Measurements from ENCODE around the gene TDRD3. TPM values are rescaled to one million over a fixed set of nuclear protein-coding genes. Genes with fewer than 3 reads are reported as not detected.
"Not testable (repeated sequence)": the region's sequence is repeated elsewhere in the genome, so short reads cannot be mapped to it uniquely, and the experiment has no call there.

The TDRD3 gene
- 34.4 TPM for polyA plus RNA-seq (ENCODE audit: insufficient read length)

DNA sequence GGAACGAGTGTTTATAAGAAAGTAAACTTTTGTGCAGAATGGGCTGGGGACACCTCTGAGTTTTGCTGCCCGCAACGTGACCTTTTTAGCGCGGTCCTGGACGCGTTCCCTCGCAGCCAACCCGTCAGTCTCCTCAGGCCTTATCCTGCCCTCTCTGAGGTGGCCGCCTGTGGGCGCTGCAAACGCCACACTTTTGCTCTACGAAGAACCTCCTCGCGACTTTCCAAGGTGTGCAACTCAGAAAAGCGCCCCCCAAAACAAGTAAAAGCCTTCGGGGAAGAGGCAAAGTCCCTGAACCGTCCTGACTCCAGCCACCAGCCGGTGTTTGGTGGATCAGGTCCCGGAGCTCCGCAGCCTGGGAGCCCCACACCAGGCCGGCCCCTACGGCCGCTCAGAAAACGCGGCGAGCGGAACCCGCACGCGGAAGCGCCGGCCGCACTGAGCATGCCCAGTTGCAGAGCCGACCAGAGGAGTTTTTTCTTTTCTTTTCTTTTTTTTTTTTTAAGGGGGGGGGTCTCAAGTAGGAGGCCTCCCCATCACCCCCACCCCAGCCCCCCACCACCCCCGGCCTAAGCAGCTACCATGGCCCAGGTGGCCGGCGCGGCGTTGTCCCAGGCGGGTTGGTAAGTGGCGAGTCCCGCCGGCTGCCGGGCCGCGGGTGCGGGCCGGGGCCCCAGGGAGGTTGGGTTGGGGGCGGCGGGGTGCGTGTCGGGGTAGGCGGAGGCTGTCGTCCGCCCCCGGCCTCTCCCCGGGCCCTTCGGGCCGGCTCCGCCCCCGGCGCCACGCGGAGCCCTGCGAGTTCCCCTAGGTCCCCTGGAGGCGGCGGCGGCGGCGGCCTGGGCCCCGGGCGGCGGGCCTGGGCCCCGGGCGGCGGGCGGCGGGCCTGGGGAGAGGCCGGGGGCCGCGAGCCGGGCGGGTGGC lies at the start of gene TDRD3:
Gene TDRD3, plus strand, starts transcription at position 438 of the 921 bp plus-strand sequence. Its CDS starts 145 bp downstream, at position 583.
- peak; percentile 75 for DNase-seq (ENCODE audit: low read depth)

- no peak for DNase-seq (ENCODE audit: low read depth)
Measured at GRCh38 chr13:60347690-60348089, 49.3 kb upstream of the TDRD3 start.

DNA sequence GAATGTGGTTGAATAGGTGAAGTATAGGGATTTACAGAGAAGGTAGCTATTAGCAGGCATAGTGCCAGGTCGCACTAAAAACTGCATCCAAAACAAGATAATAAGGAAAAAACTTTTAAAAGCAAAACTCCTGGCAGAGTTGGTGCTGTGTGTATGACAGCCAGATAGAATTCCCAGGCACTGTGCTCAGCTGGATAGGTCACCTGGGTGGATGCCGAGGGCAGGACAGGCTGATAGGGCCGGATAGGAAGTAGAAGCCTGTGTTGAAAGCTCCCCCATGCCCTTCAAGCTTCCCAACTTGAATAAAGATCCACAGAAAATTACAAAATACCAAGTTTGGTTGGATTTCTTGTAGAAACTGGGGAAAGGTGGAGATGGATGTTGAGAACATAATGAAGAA lies 48.9 kb upstream of the TDRD3 start:
- DNase-seq (ENCODE audit: low read depth) = no peak

DNA sequence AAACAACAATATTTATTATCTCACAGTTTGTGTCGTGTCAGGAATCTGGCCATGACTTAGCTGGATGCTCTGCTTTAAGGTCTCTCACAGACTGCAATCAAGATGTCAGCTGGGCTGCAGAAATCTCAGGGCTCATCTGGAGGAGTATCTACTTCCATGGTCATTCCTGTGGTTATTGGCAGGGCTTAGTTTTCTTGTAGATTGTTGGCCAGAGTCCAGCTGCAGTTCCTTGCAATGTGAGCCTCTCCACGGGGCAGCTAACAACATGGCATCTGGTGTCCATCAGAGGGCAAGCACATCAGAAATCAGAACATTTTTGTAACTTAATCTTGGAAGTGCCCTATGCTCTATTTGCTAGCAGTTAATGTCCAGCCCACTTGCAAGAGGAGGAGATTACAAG lies 45.7 kb upstream of the TDRD3 start:
- DNase-seq (ENCODE audit: low read depth) = no peak

DNA sequence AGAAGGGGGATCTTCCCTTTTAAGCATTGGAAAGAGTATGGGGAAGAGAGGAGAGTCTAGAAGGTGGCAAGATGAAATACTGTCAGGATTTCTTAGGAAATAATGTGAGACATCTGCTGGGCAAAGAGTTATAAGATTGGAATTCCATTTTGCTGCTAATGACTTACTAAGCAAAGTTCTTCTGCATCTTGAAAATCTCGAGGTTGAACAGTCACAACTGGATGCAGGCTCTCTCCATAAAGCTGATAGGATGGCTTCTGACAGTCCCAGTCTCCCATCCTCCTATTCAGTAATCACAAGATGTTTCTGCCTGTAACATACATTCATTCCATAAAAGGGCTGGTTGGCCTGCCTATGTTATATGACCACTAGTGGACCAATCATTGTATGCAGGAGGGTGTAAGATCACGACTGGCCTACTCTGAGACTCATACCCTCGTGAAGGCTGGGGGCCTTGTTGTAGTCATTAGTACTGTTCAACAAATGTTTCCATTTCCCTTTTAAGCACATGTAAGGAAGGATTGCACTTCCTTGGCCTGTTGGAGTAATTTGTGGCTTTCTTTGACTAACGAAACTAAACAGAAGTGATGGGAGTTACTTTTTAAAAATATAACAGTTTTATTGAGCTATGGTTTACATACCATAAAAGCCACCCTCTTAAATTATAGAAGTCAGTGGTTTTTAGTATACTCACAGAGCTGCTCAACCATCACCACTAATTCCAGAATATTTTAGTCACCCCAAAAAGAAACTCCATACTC lies 45.0 kb upstream of the TDRD3 start:
- DNase-seq (ENCODE audit: low read depth) = no peak

DNA sequence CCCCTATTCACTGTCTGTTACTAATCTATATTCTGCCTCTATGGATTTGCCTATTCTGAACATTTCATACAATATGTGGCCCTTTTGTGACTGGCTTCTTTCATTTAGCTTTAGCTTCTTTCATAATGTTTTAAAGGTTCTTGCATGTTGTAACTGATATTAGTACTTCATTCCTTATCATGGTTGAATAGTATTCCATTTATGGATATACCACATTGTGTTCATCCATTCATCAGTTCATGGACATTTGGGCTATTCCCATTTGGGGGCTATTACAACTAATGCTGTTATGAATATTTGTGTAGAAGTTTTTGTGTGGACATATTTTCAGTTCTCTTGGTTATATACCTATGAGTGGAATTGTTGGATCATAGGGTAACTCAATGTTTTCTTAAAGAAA lies 44.4 kb upstream of the TDRD3 start:
- DNase-seq (ENCODE audit: low read depth) = no peak

DNA sequence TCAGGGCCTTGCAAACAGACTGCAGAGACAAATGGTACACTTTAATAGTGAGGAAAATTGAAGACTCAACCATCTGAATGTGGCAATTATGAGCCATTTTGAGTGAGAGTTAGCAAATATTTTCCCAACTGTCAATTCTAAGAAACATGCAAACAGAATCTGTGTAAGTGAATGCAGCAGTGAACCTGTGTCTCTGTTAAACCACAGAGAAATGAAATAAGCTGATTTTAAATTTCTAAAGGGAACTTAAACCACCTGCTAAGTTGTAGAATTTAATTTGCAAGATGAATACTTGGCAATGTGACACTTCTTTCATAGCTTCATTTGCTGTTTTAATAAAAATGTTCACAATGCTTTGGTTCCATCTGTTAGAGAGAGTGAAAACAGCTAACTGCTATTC lies 42.0 kb upstream of the TDRD3 start:
- no peak for DNase-seq (ENCODE audit: low read depth)

GRCh38 chr13:60356970-60357369 lies 40.0 kb upstream of the TDRD3 start:
- DNase-seq (ENCODE audit: low read depth) = no peak

DNA sequence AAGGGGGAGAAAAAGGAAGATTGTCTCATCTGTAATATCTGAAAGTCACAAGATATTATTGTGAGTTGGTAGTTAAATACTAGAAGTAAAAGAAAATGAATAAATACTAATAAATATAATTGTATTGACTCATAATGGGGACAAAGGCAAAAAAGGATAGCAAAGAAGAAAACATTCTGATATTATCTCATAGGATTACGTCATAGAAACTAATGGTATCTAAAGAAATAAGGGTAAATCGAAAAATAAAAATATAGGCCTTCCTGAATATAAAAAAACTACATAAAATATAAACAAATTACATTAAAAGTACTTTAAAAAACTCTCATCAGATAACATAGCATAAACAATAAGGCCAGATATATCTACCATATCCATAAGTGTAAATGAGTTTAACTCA lies 38.6 kb upstream of the TDRD3 start:
- DNase-seq (ENCODE audit: low read depth) = no peak

DNA sequence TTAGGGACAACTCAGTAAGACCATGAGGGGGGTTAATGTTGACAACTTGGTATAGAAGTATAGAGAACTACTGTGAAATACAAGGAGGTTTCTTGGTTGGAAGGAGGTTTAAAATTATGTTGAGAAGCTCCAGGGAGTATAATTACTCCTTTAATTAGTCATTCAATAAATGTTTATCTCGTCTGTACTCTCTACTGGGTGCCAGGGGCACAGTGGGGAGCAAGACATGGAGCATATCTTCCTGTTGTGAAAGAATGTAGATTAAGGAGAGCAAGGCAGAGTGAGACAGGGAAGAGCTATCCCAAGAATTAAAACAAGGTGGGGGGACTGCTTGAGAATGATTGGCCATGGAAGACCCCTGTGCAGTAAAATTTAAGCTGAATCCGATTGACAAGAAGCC lies 33.7 kb upstream of the TDRD3 start:
- no peak for DNase-seq (ENCODE audit: low read depth)

GRCh38 chr13:60369242-60369641 lies 27.8 kb upstream of the TDRD3 start:
- DNase-seq (ENCODE audit: low read depth) = no peak

GRCh38 chr13:60370343-60370742 lies 26.7 kb upstream of the TDRD3 start:
- no peak for DNase-seq (ENCODE audit: low read depth)

GRCh38 chr13:60372141-60372540 lies 24.9 kb upstream of the TDRD3 start:
- no peak for DNase-seq (ENCODE audit: low read depth)

DNA sequence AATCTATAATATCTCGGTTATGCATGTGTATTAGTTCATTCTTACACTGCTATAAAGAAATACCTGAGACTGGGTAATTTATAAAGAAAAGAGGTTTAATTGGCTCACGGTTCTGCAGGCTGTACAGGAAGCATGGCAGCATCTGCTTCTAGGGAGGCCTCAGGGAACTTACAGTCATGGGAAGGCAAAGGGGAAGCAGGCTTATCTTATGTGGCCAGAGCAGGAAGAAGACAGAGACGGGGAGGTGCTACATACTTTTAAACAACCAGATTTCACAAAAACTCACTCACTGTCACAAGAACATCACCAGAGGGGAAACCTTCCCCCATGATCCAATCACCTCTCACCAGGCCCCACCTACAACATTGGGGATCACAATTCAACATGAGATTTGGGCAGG lies 17.7 kb upstream of the TDRD3 start:
- not testable (repeated sequence) for DNase-seq (ENCODE audit: low read depth)

DNA sequence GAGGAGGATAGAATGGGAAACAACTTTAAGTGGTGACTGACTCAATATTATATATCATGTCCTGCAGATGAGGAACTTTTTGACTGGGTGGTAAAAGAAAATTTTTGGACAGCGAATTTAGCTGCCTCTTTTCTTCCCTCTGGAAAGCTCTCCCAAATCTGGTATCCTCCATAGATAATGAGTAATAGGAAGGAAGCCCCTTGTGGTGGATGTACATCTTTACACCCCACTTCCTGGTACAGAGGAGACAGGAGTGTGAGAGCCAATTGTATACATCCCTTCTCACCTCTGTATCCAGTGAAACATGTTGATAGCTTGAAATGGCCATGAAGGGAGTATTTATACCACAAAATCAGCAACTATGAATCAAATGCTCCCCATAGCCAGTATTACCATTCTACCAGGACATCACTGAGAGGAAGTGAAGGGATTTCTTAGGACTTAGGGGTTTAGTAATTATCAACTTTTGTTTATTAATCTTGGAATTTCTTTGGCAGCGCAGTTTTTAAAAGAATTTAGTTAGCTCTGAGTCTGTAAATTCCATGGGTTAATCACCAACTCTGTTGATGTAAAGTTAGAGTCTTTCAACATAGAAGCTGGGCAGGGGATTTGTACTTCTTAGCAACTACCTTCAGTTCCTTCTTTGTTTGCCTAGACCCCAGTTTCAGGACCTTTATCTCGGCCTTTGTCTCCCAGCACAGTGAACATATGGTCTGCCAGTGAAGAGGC lies 17.0 kb upstream of the TDRD3 start:
- DNase-seq (ENCODE audit: low read depth) = no peak

DNA sequence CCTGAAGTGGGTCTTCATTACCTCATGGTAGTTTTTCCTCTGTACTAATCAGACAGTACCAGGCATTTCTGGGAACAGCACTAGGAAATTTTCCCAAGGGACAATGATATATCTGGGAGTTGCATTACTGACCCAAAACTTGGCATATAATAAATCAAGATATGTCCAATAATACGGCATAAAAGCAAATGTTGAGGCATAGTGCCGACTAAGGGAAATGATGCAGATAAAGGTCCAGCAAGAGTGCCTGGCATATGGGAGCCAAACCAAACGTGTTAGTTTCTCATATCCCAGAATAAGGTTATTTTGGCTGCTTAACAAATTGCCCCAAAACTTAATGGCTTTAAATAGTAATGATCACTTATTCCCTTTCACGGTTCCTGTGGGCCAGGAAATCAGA lies 12.1 kb upstream of the TDRD3 start:
- DNase-seq (ENCODE audit: low read depth) = no peak

GRCh38 chr13:60386250-60386649 lies 10.8 kb upstream of the TDRD3 start:
- no peak for DNase-seq (ENCODE audit: low read depth)

- no peak for DNase-seq (ENCODE audit: low read depth)
Measured at GRCh38 chr13:60392131-60392530, 4.9 kb upstream of the TDRD3 start.

- peak; percentile 65 for DNase-seq (ENCODE audit: low read depth)
Measured at GRCh38 chr13:60395971-60396782, 843 bp upstream of the TDRD3 start.

- DNase-seq (ENCODE audit: low read depth) = peak; percentile 39
Measured at GRCh38 chr13:60397704-60398378, 821 bp downstream of the TDRD3 start.

Measured in forelimb muscle (tissue), 1 donor.